GM19238 (cell line): ENCODE measurements around the gene SLC36A1.
"Not testable (repeated sequence)": the region's sequence is repeated elsewhere in the genome, so short reads cannot be mapped to it uniquely, and the experiment has no call there.

ENCODE experiments used
- DNase-seq: peaks from one replicate; pipeline ENCODE4 v3.0.0; 2011; ENCODE audit warnings: low spot score; ENCODE audit not compliant: insufficient read length

SLC36A1 gene

DNA sequence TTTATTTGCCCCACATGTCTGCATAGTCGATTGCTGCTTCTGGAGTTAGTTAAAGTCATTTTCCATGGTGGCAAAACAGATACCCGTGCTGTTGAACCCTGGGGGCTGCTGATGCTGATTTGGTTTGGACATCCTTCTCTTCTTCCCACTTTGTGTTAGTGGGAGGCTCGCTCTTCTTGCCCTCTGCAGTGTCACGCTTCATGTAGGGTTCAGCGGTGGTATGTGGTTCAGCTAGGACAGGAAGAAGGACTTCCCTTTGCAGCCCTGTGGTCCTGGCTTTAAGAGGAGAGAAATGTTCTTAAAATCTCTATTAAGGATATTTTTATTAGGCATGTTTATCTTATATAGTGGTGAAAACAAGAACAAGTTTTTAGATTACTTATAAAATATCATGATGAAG is 36.2 kb downstream of the SLC36A1 start:
- DNase-seq, result no peak

DNA sequence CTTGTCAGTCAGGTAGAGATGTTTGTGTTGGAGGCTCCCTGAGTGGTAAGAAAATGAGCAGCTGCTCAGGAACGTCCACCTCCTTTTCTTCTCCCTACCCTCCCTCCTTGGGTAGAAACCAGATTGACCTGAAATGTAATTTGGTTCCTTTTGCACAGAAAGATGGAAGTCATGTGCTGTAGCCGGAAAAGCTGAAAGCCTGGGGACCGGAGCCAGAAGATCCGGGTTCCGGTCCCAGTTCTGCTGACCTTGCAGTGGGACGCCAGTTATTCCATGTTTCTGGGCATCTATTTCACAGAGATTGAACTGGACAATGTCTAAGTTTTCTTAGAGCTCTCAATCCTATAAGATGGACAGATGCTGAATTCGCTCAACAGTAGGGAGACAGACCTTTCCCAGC is 40.1 kb downstream of the SLC36A1 start:
- no peak for DNase-seq

DNA sequence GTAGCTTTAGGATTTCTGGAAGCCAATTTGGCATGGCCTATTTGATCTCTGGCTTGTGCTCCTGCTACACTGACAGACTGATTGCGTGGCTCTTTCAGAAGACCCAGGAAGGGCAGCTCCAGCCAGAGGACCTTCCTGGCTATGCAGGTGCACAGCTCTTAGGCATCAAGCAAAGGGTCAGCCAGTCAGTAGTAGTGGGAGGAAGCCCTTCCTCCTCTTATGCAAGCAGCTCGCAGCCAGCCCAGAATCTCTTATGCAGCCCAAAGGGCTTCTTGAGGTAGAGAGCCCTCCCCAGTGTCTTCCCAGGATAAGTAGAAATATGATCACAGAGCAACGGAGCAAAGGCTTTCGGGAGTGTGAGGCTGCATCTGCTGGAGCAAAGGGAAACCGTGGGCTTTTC is 43.2 kb downstream of the SLC36A1 start:
- no peak for DNase-seq

DNA sequence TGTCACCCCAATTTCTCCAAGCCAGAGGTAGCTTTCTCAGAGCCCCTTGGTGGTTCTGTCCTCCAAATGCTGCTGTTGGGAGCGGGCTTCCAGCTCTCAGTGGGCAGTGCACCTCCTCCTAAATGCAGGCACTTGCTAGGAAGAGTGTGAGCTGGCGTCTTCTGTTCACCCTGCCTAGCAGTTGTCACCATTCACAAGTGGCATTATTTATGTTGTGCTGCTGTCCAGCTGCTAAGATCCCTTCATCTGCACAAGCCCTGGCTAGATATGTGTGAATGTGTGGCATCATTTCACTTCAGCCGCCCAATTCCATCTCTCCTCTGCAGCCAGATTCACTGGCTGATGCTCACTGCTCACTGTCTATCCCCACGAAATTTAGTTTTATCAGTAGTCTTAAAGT is 43.7 kb downstream of the SLC36A1 start:
- no peak for DNase-seq

DNA sequence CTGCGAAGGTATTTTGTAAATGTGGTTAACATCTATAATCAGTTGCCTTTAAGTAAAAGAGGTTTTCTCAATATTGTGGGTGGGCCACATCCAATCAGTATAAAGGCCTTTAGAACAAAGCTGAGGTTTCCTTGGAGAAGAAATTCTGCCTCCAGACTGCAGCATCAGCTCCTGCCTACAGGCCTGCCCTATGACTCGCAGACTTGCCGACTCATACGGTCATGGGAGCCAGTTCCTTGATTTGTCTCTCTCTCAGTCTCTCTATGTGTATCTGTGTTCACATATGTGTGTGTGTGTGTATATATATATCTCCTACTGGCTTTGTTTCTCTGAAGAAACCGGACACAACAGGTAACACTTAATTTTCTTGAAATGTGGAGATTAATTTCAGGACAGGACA is 45.3 kb downstream of the SLC36A1 start:
- DNase-seq, result no peak

DNA sequence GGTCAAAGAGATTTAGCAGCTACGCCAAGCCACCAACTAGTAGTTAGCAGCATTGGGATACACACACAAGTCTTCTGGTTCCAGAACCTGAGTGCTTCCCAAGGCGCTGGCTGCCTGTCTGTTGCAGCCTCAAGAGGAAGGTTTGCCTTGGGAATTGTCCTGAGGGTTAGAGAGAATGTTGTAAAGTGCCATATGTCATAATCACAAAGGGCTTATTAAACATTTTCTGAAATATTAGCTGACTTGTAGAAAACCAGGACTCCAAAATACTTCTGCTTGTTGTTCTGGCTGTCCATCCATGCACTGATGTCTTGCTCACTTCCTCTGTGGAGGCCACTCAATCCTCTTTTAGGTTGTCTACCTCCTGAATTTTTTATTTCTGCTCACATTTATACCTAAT is 46.3 kb downstream of the SLC36A1 start:
- no peak for DNase-seq

DNA sequence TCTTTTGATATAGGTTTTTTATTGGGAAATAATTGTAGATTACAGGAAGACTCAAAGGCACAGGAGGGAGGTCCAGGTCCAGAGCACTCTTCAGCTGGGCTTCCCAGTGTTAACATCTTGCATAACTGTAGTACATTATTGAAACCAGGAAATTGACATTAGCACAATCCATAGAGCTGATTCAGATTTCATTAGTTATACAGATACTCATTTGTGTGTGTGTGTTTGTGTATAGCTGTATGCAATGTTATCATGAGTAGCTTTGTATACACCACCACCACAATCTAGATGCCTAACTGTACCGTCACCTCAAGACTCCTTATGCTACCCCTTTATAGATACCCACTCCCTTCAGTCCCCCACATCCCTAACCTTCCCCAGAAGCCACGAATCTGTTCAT is 47.9 kb downstream of the SLC36A1 start:
- DNase-seq, result no peak

DNA sequence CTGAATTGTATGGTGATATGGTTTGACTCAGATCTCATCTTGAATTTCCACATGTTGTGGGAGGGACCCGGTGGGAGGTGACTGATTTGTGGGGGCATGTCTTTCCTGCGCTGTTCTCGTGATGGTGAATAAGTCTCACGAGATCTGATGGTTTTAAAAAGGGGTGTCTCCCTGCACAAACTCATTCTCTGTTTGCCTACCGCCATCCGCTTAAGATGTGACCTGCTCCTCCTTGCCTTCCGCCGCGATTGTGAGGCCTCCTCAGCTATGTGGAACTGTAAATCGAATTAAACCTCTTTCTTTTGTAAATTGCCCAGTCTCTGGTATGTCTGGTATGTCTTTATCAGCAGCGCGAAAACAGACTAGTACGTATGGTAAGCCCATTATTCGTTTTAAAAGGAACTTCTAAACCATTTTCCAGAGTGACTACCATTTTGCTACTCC is 48.7 kb downstream of the SLC36A1 start:
- no peak for DNase-seq

DNA sequence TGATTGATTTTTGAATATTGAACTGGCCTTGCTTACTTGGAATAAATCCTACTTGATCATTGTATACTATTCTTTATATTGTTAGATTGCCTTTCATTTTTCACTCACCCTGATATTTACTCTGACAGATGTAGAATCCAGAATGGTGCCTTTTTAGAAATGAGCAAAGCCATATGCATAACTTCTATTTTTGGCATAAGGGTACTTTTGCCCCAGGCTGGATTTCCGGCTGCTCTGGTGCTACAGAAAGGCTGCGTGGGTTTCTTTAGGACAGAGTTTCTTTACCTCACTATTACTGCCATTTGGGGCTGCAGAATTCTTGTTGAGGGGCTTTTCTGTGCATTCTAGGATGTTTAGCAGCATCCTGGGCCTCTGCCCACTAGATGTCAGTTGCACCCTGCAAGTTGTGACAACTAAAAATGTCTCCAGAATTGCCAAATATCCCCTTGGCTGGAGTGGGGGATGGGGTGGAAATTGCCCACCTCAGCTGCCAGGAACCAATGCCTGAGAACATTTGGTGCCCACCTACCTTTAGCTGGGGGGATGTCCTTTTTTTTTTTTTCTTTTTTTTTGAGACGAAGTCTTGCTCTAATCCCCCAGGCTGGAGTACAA is 50.1 kb downstream of the SLC36A1 start:
- no peak for DNase-seq

DNA sequence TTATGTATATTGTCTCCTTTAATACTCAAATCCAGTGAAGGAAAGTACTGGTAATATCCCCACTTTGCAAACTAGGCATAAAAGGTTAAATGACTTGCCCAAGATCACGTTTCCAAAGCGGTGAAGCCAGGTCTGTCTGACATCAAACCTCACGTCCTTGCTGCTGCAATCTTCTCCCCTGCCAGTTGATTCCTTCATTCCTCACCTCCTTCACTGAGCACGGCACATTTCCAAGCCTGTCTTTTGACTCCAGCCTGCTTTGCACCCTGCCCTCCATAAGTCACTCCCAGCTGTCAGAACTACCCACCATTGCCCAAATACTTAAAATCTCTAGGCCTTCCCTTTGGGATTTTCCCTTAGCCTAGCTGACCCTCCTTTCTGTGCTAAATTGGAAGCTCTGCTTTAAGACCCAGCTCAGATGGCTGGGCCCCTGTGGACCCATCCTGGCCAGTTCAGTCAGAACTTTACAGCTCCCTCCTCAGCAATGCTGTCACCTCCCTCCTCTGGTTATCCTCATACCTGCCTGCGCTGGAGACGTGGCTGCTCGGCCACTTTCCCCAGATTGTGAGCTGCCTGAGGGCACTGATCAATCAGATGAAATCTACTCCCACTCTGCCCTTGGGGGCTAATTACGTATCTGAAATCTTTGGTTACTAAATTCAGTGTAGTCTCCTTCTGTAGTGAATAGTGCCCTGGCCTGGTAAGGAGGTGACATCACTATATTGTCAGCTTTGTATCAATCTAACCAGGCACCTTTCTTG is 51.2 kb downstream of the SLC36A1 start:
- no peak for DNase-seq

DNA sequence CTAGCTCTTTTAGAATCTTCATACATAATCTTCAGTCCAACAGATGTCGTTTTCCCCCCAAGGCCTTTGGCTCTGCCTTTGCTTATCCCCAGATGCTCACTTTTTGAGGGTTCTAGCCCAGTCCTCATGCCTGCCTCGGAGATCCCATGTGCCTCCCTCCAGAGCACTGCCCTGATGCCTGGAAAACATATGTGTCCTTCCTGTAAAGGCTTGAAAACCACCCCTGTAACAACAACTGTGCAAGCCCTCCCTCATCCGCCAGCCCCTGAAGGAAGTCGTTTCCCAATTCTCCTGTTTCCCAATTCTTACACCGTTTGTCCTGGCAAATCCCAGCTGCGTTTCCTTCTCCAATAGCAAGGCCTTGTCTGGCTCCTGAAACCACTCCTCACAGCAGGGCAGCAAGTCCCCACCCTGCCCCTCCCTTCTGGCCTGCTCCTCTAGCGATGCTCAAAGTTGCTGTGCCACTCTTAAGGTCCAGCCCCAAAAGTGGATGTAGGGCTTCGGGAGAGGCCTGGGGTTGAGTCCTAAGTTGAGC is 52.2 kb downstream of the SLC36A1 start:
- no peak for DNase-seq

DNA sequence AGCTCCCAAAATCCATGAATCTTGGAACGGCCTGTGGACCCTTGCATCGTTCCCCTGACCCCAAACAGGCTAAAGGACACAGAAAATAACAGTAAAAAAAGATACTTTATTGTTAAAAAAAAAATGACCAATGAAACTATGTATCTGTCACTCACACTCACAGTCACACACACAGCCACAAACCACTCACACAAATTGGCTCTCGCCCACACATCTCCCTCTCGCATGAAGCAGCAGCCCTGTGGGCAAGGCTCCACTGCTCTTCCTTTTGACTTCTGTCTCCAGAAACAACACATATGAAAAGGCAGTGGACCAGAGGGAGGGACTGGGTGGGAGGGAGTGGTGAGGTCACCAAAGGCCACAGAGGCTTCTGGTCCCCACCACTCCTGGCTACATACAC is 56.6 kb downstream of the SLC36A1 start:
- DNase-seq, result no peak

DNA sequence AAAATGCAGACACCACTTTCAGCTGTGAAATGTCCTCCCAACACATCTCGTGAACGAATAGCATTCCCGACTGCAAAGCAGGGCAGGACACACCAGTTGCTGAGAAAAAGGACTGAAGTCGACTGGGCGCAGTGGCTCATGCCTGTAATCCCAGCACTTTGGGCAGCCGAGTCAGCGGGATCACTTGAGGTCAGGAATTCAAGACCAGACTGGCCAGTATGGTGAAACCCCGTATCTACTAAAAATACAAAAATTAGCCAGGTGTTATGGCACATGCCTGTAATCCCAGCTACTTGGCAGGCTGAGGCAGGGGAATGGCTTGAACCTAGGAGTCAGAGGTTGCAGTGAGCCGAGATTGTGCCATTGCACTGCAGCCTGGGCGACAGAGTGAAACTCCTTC is 60.9 kb downstream of the SLC36A1 start:
- DNase-seq, result not testable (repeated sequence)

DNA sequence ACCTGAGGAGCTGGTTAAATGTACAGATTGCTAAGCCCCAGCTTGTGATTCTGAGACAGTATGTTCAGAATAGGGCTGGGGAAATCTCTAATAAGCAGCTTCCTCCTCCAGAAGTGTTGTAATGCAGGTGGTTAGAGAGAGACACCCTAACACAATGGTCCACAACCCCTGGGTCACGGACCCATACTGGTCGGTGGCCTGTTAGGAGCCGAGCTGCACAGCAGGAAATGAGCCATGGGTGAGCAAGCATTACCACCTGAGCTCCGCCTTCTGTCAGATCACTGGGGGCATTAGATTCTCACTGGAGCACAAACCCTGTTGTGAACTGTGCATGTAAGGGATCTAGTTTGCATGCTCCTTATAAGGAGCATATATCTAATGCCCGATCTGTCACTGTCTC is 61.8 kb downstream of the SLC36A1 start:
- DNase-seq, result no peak

DNA sequence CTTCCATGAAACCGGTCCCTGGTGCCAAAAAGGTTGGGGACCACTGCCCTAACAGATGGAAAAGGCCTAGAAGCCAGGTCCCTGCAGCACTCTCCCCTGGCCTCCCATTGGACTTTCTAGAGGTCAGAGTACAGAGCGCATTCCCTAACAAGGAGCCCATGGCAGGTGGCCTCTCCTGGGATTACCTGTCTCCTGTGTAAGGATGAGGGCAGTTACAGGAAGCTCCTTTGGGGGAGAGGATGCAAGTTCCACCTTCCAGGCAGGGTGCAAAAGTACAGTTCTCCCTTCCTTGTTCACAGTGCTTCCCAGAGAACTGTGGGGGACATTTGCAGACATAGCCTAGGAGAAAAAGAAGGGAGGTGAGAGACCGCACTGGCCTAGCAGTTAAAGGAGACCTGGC is 62.4 kb downstream of the SLC36A1 start:
- no peak for DNase-seq

DNA sequence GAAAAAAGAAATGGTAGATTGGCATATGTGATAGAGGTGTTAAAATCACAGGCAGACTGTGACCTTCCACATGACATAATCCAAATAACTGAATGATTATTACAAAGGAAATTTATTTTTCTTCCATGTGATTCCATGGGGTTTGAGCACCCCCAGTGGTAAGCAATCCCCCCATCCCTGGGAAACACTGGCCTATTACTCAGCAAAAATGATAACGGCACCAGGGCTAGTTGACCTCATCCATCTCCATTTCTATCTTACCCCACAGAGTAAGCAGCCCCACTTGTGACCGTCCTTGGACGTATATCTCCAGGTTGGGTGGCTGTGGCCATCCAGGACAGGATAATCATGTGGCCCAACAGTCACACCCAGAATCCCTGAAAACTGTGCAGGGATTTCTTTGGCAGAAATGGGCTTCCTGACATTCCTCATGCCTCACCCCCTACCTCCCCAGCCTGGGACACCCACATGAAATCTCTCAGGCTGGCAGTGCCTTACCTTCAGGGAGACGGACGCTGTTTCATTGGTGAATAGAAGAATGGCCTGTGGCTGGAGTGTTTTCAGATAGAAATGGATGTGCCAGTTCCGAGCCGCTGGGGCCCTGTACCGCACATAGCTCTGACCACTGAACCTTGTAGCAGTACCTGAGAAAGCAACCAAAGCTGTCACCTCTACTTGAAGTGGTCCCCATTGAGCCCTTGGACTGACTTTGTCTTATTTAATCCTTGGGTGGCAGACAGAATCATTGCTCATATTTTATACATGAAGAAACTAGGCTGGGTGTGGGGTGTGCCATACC is 69.9 kb downstream of the SLC36A1 start:
- no peak for DNase-seq

DNA sequence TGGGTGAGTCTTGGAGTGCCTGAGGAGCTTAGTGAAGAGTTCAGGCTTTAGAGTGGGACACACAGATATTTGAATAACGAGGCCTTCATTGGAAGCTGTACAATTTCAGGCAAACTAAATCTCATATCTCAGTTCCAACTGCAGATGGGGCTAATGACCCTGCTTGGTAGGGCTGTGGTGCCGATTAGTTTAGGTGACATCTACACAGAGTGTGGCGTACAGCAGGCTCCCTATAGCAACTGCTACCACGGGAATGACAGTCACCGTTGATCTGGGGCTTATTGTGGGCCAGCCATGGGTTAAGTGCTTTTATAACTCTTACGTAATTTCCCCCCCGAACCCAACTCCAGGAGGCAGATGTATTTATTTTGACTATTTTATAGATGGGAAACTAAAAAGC is 72.9 kb downstream of the SLC36A1 start:
- no peak for DNase-seq

DNA sequence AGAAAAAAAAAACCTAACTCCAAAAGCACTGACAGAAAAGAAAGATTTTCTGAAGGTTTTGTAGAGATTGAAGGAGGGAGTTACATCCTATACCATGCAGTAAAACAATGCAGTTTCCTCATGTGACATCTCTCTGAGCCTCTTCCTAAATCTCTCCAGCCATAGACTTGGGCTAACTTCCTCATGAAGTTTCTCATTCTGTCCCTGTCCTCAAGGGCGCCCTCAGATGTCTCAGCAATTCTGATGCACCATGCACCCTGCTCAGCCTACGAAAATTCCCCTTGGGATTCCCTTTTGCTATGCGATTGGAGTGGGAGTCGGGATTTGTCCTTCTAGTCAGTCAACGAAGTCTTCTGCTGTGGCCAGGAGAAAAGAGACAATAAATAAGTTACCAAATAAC is 74.8 kb downstream of the SLC36A1 start:
- DNase-seq, result no peak

DNA sequence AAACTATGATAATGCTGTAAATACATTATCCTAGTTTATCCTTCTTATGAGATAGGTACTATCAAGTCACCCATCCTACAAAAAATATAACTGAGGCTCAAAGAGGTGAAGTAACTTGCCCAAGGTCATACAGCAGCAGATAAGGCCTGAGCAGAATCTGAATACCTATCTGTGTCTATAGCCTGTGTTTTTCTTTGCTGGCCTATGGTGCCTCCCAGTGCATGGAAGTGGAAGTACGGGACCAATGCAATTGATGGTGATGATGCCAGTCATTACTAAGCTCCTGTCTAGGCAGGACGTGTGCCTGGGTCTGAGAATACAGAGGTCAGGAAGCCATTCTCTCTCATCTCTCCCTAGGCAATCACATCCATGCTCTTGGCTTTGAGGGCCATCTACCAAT is 75.9 kb downstream of the SLC36A1 start:
- DNase-seq, result peak; percentile 49

DNA sequence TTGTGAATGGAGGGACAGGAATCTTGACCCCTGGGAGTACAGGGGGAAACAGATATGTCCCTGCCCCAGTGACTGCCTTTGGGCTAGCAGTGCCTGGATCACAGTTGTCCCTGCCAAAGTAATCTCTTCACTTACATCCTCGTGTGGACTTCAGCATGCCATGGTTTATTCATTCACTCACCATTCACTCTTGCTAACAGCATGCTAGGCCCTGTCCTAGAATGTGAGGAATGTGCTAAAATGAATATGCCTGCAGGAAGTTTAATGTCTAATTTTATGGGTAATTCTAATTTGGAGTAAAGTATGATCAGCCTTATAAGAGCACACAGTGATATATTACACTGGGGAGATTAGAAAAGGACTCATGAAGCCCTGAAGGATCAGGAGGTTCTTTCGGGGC is 80.8 kb downstream of the SLC36A1 start:
- no peak for DNase-seq

DNA sequence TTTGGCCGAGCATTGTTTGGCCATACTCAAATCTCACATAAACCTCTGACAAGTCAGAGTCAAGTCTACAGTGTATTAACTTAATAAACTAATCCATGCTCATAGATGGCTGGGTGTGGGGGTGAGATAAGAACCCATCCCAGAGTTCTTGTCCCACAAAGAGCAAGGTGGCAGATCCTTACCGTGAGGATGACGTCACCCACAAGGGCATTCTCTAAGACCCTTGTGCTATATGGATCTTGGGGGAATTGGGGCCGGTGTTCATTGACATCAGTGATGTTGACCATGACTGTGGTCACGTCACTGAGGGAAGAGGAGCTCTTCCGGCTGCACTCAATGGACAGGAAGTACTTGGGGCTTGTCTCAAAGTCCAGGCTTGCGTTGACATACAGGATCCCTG is 81.6 kb downstream of the SLC36A1 start:
- no peak for DNase-seq

DNA sequence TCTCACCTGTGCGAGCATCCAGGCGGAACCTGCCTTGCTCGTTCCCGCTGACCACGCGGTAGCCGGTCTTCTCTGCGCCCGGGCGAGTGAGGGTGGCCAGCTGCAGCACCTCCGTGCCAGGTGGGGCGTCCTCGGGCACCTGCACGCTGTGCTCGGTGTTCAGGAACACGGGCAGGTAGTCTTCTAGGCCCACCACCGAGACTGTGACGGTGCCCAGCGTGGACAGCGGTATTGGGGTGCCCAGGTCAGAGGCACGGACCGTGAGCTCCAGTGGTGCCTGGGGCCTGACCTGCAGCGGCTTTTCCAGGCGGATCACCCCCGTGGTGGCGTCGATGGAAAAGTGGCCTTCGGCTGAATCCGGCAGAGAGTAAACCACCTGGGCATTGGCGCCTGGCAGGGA is 84.2 kb downstream of the SLC36A1 start:
- no peak for DNase-seq
